ENCODE results near the gene C1orf21. TPM values are rescaled to one million over a fixed set of nuclear protein-coding genes. Genes with fewer than 3 reads are reported as not detected.

The C1orf21 gene
- polyA plus RNA-seq, 1 experiment = 4.3 TPM

- no peaks in the 10 kb centered on the region for H3K36me3 ChIP-seq (ENCODE audit: control insufficient read depth, insufficient read depth, low read length)
- no peaks in the 10 kb centered on the region for H3K27me3 ChIP-seq (ENCODE audit: control insufficient read depth, insufficient read depth, low read length)
- H3K4me3 ChIP-seq (ENCODE audit: low read depth, low read length) = no peak overlapping the region
- TF ChIP-seq, protein P1, sequence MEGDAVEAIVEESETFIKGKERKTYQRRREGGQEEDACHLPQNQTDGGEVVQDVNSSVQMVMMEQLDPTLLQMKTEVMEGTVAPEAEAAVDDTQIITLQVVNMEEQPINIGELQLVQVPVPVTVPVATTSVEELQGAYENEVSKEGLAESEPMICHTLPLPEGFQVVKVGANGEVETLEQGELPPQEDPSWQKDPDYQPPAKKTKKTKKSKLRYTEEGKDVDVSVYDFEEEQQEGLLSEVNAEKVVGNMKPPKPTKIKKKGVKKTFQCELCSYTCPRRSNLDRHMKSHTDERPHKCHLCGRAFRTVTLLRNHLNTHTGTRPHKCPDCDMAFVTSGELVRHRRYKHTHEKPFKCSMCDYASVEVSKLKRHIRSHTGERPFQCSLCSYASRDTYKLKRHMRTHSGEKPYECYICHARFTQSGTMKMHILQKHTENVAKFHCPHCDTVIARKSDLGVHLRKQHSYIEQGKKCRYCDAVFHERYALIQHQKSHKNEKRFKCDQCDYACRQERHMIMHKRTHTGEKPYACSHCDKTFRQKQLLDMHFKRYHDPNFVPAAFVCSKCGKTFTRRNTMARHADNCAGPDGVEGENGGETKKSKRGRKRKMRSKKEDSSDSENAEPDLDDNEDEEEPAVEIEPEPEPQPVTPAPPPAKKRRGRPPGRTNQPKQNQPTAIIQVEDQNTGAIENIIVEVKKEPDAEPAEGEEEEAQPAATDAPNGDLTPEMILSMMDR (IDR thresholded peaks at IDR 0.05; ENCODE audit: insufficient read depth, low read depth, low read length) = no peak
- CTCF ChIA-PET = interaction anchor here (0.9 kb wide), 1 partner anchor 20 kb away, joined by 3 read pairs; no protein-coding TSS in a partner anchor
- POLR2A ChIA-PET = no interaction called here
- no peak for DNase-seq (ENCODE audit: low read depth)
Observed at GRCh38 chr1:184504040-184504954, 117.5 kb downstream of the C1orf21 start.

DNA sequence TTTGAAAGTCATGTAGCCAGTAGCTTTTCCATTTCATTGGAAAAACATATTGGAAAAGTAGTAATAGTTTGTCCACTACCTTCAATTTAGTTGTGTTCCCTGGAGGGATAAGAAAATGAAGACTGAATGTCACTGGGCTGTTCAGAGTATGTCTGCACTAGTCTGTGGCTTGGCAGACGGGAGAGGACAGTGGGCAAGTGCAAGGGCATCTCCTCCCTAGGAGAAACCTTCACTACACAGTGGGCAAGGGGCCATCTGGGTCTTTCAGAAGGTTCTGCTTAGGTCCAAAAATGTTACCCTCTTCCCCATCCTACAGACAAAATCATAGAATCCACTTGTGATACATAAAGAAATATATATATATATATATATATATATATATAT is 118.1 kb downstream of the C1orf21 start:
- no peak for DNase-seq (ENCODE audit: low read depth)
- Histone ChIP-seq H3K4me3 (ENCODE audit: low read depth, low read length) (no peak overlapping the region), H3K36me3 (ENCODE audit: control insufficient read depth, insufficient read depth, low read length) (no peaks in the 10 kb centered on the region), H3K27me3 (ENCODE audit: control insufficient read depth, insufficient read depth, low read length) (no peaks in the 10 kb centered on the region)
- TF ChIP-seq, protein P1 (IDR thresholded peaks at IDR 0.05; ENCODE audit: insufficient read depth, low read depth, low read length) = no peak
- CTCF ChIA-PET = no interaction called here
- POLR2A ChIA-PET = no interaction called here

DNA sequence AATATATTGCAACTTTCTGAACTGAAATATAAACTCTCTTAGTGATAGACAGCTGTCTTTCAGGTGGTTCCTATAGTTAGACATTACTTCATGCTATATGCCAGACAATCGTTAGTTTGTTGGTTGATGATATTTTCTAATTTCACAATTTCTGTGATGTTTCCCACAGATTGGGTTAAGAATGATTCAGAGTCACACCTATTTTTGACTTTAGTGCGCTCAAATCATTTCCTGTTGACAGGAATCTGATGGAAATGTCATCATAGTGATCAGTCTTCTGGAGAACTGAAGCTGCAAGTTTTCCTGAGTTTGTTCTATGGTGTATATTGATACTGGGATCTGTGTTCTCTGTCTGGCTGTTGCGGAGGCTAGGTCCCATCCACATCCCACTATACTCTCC is 119.7 kb downstream of the C1orf21 start:
- DNase-seq (ENCODE audit: low read depth) = no peak
- H3K4me3 ChIP-seq (ENCODE audit: low read depth, low read length) = no peak overlapping the region
- TF ChIP-seq, protein P1 (IDR thresholded peaks at IDR 0.05; ENCODE audit: insufficient read depth, low read depth, low read length) = no peak
- ChIA-PET POLR2A (no interaction called here), CTCF (interaction anchor here (1.1 kb wide), 1 partner anchor 40 kb away, joined by 3 read pairs; no protein-coding TSS in a partner anchor)
- H3K36me3 ChIP-seq (ENCODE audit: control insufficient read depth, insufficient read depth, low read length) = no peaks in the 10 kb centered on the region
- no peaks in the 10 kb centered on the region for H3K27me3 ChIP-seq (ENCODE audit: control insufficient read depth, insufficient read depth, low read length)

GRCh38 chr1:184507165-184507564 is 120.3 kb downstream of the C1orf21 start:
- no peaks in the 10 kb centered on the region for H3K36me3 ChIP-seq (ENCODE audit: control insufficient read depth, insufficient read depth, low read length)
- ChIA-PET POLR2A (no interaction called here), CTCF (interaction anchor here (0.7 to 1.0 kb wide), 2 partner anchors 21 to 22 kb away, joined by 3 to 5 read pairs; no protein-coding TSS in a partner anchor)
- no peak overlapping the region for H3K4me3 ChIP-seq (ENCODE audit: low read depth, low read length)
- H3K27me3 ChIP-seq (ENCODE audit: control insufficient read depth, insufficient read depth, low read length) = no peaks in the 10 kb centered on the region
- DNase-seq (ENCODE audit: low read depth) = no peak
- TF ChIP-seq, protein P1 (IDR thresholded peaks at IDR 0.05; ENCODE audit: insufficient read depth, low read depth, low read length) = no peak

DNA sequence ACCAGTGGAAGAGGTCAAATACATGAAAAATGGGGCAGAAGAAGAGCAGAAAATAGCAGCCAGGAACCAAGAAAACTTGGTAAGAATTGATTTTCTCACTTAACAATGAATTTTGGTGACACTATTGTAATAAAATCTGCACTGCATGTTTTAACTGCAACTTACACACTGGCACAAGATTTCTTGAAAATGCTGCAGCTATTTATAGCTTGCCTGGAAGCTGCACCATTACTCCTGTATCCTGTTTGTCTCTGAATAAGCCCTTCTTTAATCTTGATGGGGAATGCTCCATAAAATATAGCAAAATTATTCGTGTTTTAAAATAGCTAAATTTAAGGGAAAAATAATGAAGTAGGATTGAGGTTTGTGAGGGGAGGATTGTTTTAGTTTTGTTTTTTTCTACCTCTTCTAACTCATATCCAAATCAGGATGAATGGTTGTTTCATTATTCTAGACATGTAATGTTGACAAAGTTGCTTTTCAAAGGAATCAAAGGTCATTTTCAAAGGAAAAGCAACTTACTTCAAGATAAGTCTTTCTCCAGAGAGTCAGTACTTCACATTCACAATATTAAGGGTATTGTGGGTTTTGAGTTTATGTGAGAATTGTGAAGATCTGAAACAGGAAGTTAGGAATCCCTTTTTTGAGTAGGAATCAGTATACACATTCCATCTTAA is 120.9 kb downstream of the C1orf21 start:
- Histone ChIP-seq H3K36me3 (ENCODE audit: control insufficient read depth, insufficient read depth, low read length) (no peaks in the 10 kb centered on the region), H3K27me3 (ENCODE audit: control insufficient read depth, insufficient read depth, low read length) (no peaks in the 10 kb centered on the region), H3K4me3 (ENCODE audit: low read depth, low read length) (no peak overlapping the region)
- TF ChIP-seq, protein P1 (IDR thresholded peaks at IDR 0.05; ENCODE audit: insufficient read depth, low read depth, low read length) = no peak
- no peak for DNase-seq (ENCODE audit: low read depth)
- ChIA-PET CTCF (interaction anchor here (0.7 to 1.0 kb wide), 2 partner anchors 21 to 22 kb away, joined by 3 to 5 read pairs; no protein-coding TSS in a partner anchor), POLR2A (no interaction called here)

Data from BJ (cell line).